ENCODE measurements around the gene DKC1.
"Not testable (repeated sequence)": the region's sequence is repeated elsewhere in the genome, so short reads cannot be mapped to it uniquely, and the experiment has no call there.

Gene DKC1

GRCh38 chrX:154812341-154813101, 49.9 kb downstream of the DKC1 start:
- POLR2A ChIA-PET: no interaction called here
- no peak for DNase-seq (ENCODE audit: extremely low spot score)
- CTCF ChIA-PET: interaction anchor here (1.4 kb wide), 1 partner anchor 59 kb away, joined by 3 read pairs; no protein-coding TSS in a partner anchor
- TF ChIP-seq CTCF (IDR thresholded peaks at IDR 0.05; ENCODE audit: control extremely low read depth, extremely low read depth, low read depth, missing control alignments): no peak

- no peak for DNase-seq (ENCODE audit: extremely low spot score)
- CTCF ChIA-PET: no interaction called here
- TF ChIP-seq CTCF (IDR thresholded peaks at IDR 0.05; ENCODE audit: control extremely low read depth, extremely low read depth, low read depth, missing control alignments): no peak
- POLR2A ChIA-PET: no interaction called here
Measured at GRCh38 chrX:154813801-154814200, 51.1 kb downstream of the DKC1 start.

GRCh38 chrX:154815274-154815818, 52.7 kb downstream of the DKC1 start:
- POLR2A ChIA-PET: no interaction called here
- TF ChIP-seq CTCF (IDR thresholded peaks at IDR 0.05; ENCODE audit: control extremely low read depth, extremely low read depth, low read depth, missing control alignments): no peak
- CTCF ChIA-PET: no interaction called here
- DNase-seq (ENCODE audit: extremely low spot score): no peak

GRCh38 chrX:154816326-154816898, 53.7 kb downstream of the DKC1 start:
- DNase-seq (ENCODE audit: extremely low spot score); CTCF ChIA-PET; POLR2A ChIA-PET: not testable (repeated sequence)

- POLR2A ChIA-PET; DNase-seq (ENCODE audit: extremely low spot score); CTCF ChIA-PET: not testable (repeated sequence)
Measured at GRCh38 chrX:154817048-154817618, 54.5 kb downstream of the DKC1 start.

- POLR2A ChIA-PET: no interaction called here
- DNase-seq (ENCODE audit: extremely low spot score): no peak
- TF ChIP-seq CTCF (IDR thresholded peaks at IDR 0.05; ENCODE audit: control extremely low read depth, extremely low read depth, low read depth, missing control alignments): no peak
- CTCF ChIA-PET: interaction anchor here (1.3 kb wide), 1 partner anchor 11 kb away, joined by 3 read pairs; no protein-coding TSS in a partner anchor
Measured at GRCh38 chrX:154818916-154819770, 56.5 kb downstream of the DKC1 start.

GRCh38 chrX:154819771-154820341, 57.2 kb downstream of the DKC1 start:
- no peak for DNase-seq (ENCODE audit: extremely low spot score)
- no peak for TF ChIP-seq CTCF (IDR thresholded peaks at IDR 0.05; ENCODE audit: control extremely low read depth, extremely low read depth, low read depth, missing control alignments)
- ChIA-PET POLR2A (no interaction called here), CTCF (interaction anchor here (1.3 kb wide), 1 partner anchor 12 kb away, joined by 3 read pairs; no protein-coding TSS in a partner anchor)
